ENCODE measurements around the gene NAXE.
"Not testable (repeated sequence)": the region's sequence is repeated elsewhere in the genome, so short reads cannot be mapped to it uniquely, and the experiment has no call there.

NAXE gene

GRCh38 chr1:156593661-156593989 is 2.0 kb downstream of the NAXE start:
- no peak for DNase-seq (ENCODE audit: low read depth)

- no peak for DNase-seq (ENCODE audit: low read depth)
Observed at GRCh38 chr1:156594190-156594589, 2.6 kb downstream of the NAXE start.

GRCh38 chr1:156595016-156595415 is 3.4 kb downstream of the NAXE start:
- no peak for DNase-seq (ENCODE audit: low read depth)

GRCh38 chr1:156596426-156596825 is 4.8 kb downstream of the NAXE start:
- no peak for DNase-seq (ENCODE audit: low read depth)

GRCh38 chr1:156598125-156598524 is 6.5 kb downstream of the NAXE start:
- no peak for DNase-seq (ENCODE audit: low read depth)

- no peak for DNase-seq (ENCODE audit: low read depth)
Observed at GRCh38 chr1:156598731-156599432, 7.3 kb downstream of the NAXE start.

GRCh38 chr1:156599811-156600210 is 8.2 kb downstream of the NAXE start:
- no peak for DNase-seq (ENCODE audit: low read depth)

- no peak for DNase-seq (ENCODE audit: low read depth)
Observed at GRCh38 chr1:156600733-156601121, 9.2 kb downstream of the NAXE start.

- DNase-seq (ENCODE audit: low read depth), result peak; percentile 63
Observed at GRCh38 chr1:156601122-156601830, 9.7 kb downstream of the NAXE start, which contains the start of gene GPATCH4. Gene GPATCH4, minus strand, starts transcription at chr1:156601479.

GRCh38 chr1:156601892-156602291 is 10.3 kb downstream of the NAXE start:
- DNase-seq (ENCODE audit: low read depth), result no peak

- no peak for DNase-seq (ENCODE audit: low read depth)
Observed at GRCh38 chr1:156602557-156602993, 11.0 kb downstream of the NAXE start.

- not testable (repeated sequence) for DNase-seq (ENCODE audit: low read depth)
Observed at GRCh38 chr1:156607344-156607743, 15.8 kb downstream of the NAXE start.

- peak; percentile 36 for DNase-seq (ENCODE audit: low read depth)
Observed at GRCh38 chr1:156608036-156608674, 16.6 kb downstream of the NAXE start.

GRCh38 chr1:156608981-156609380 is 17.4 kb downstream of the NAXE start:
- DNase-seq (ENCODE audit: low read depth), result peak; percentile 33

GRCh38 chr1:156610072-156610471 is 18.5 kb downstream of the NAXE start:
- not testable (repeated sequence) for DNase-seq (ENCODE audit: low read depth)

GRCh38 chr1:156612666-156613065 is 21.1 kb downstream of the NAXE start:
- DNase-seq (ENCODE audit: low read depth), result no peak

- DNase-seq (ENCODE audit: low read depth), result no peak
Observed at GRCh38 chr1:156615946-156616345, 24.4 kb downstream of the NAXE start.

- DNase-seq (ENCODE audit: low read depth), result no peak
Observed at GRCh38 chr1:156616463-156616862, 24.9 kb downstream of the NAXE start.

- DNase-seq (ENCODE audit: low read depth), result no peak
Observed at GRCh38 chr1:156618853-156619581, 27.4 kb downstream of the NAXE start, which contains the start of gene HAPLN2. Gene HAPLN2, plus strand, starts transcription at chr1:156619415. Its CDS starts 4,076 bp downstream, at chr1:156623491.

GRCh38 chr1:156619582-156619955 is 28.0 kb downstream of the NAXE start:
- DNase-seq (ENCODE audit: low read depth), result no peak

- DNase-seq (ENCODE audit: low read depth), result no peak
Observed at GRCh38 chr1:156622581-156623297, 31.2 kb downstream of the NAXE start.
